ENCODE data around the gene GPRIN3.

Gene GPRIN3

DNA sequence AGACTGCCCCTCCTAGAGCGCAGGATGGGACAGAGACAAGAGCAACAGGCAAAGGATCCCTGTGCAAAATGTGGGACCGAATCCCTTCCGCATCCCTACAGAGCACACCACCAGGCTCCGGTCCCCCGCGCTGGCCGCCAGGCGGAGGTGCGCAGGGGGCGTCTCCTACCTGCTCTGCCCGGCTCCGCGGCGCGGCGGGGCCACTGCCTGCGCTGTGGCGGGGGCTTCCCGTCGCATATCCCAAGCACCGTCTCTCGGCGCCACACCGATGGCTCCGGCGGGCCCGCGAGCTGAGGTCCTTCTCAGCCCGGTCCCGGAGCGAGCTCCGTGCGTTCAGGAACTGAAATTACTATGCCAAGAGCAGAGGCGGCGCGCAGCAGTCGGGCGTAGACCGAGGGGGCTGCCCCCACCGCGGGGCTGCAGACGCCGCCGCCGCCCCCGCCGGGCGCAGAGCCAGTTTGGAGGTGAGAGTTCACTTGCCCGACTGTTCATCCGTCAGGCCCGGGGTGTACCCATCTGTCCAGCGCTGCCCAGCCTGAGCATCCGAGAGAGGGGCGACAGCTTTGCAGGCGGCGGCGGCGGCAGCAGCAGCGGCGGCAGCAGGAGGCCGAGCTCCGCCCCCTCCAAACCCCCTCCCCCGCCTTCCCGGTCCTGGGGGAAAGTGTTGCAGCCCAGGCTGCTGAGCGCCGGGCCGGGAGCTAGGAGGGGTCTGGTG, at the start of gene GPRIN3:
Gene GPRIN3 (minus strand): TSS at position 355 of the 715 bp plus-strand sequence. CDS start 57,690 bp downstream, outside the sequence.
- DNase-seq (ENCODE audit: low read depth): peak; percentile 56

DNA sequence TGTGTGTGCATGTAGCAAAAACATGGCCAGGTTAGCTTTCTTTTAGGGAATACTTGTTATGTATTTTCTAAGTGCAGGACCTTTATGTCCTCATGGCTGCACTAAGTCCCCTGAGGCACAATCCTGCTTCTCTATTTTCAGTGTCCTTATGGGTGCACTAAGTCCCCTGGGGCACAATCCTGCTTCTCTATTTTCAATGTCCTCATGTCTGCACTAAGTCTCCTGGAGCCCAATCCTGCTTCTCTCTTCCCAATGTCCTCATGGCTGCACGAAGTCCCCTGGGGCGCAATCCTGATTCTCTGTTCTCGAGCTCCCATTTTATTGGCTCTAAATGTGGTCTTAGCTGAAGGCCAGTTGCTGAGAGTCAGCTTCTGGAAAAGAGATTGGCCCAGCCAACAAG, 49.7 kb upstream of the GPRIN3 start:
- no peak for DNase-seq (ENCODE audit: low read depth)

- DNase-seq (ENCODE audit: low read depth): no peak
These were observed 48.5 kb upstream of the GPRIN3 start for GRCh38 chr4:89356086-89356485.

DNA sequence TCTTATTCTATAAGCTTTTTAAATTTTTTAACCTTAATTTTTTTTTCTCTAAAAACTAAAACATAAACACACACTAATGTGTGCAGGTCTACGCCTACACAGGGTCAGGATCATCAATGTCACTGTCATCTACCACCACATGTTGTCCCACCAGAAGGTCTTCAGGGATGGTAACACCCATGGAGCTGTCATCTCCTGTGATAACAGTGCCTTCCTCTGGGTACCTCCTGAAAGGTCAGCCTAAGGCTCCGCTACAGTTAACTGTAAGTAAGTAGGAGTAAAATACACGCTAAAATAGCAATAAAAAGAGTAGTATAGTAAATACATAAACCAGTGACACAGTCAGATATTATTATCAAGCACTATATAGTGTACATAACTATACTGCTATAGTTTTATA, 45.9 kb upstream of the GPRIN3 start:
- DNase-seq (ENCODE audit: low read depth): no peak

DNA sequence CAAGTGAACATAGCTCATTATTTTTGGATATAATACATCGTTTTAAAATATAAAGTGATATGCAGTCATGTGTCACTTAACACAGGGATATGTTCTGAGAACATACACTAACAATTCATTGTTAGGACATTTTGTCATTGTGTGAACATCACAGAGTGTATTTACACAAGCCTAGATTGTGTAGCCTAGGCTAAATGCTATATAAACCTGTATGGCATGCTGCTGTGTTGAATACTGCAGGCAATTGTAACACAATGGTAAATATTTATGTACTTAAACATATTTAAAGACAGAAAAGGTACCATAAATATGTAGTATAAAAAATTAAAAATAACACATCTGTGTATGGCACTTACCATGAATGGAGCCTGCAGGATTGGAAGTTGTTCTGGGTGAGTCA, 44.9 kb upstream of the GPRIN3 start:
- DNase-seq (ENCODE audit: low read depth): no peak

DNA sequence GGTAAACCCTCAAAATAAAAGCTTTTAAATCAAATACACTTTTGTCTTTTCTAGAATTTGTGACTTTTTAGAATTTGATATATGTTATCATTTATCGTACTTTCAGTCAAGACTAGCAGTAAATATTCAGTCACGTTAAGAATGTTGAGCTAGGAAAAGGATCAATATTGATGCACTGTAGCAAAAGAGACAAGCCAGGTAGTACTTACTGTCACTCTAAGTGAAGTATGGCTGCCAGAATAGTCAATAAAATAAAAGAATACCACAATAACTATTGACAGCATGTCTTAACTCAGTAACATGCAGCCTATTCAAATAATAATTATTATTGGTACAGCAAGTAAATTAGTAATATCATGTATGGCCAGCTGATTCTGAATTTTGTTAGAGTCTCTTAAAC, 43.6 kb upstream of the GPRIN3 start:
- no peak for DNase-seq (ENCODE audit: low read depth)

GRCh38 chr4:89347363-89348025, 39.9 kb upstream of the GPRIN3 start:
- DNase-seq (ENCODE audit: low read depth): no peak

DNA sequence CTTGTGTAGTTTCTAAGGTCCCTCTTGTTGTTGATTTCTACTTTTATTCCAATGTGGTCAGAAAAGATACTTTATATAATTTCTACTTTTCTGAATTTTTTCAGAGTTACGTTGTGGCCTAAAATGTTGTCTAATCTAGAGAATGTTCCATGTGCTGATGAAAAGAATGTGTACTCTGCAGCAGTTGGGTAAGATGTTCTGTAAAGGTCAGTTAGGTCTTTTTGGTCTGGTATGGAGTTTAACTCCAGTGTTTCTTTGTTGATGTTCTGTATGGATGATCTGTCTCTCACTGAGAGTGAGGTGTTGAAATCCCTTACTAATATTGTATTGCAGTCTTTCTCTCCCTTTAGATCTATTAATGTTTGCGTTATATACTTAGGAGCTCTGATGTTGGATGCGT, 37.0 kb upstream of the GPRIN3 start:
- no peak for DNase-seq (ENCODE audit: low read depth)

- no peak for DNase-seq (ENCODE audit: low read depth)
These were observed 30.6 kb upstream of the GPRIN3 start for GRCh38 chr4:89338206-89338605.

DNA sequence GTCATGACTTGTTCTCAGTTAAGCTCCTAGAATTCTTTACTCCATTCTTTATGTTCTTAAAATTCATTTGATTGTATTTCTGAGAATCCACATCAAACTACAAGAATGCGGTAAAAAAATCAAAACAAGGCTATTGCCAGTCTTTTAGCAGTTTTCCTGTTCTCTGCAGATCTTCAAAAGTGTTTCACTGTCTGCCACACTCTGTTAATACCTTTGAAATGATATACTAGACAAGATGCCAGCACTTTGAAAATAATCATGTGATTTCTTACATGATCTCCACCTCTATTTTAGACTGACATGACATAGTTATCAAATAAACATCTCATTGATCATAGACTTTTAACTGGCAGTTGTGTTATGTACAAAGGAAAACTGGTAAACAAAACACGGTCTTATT, 30.1 kb upstream of the GPRIN3 start:
- DNase-seq (ENCODE audit: low read depth): no peak

DNA sequence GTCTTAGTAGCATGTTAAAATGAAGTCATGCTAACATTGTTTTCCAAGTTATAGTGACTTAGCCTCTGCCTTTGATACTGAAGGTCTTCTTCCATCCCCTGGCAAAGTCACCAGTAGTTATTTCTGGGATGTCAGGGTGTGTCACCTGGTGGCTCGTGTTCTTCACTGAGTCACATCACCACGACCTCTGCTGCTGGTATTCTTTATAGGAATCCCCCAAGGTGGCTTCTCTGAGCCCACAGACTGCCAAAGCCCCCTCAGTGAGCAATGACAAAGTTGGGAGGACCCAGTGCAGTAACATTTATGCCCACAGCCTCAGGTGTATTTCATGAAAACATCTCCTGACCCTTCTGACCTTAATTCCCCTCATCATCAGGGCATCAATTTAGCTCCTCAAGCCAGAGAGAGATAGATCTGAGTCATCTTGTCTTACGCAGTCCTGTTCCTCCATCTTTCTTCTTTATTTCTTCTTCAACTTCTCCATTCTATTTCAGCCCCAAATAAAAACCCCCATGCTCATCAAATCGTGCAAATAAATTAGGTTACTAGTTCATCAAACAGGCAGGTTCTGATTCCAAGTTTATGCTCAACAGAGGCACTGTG, 29.3 kb upstream of the GPRIN3 start:
- DNase-seq (ENCODE audit: low read depth): no peak

DNA sequence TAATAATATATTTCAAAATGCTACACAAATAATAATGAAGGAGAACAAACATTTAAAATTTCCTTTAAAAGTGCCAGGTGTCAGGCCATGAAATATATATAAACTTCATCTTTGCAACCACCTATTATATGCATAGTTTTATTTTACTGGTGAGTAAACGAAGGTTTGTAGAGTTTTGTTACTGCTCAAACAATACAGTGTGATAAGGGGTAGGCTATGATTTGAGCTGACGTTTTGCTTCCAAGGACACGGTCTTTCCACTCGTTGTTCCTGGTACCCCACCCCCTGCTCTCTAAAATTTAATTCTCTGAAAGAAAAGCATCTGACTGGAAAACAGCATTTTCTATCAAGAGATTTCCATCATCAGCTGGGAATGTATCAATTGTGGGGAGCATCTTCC, 27.2 kb upstream of the GPRIN3 start:
- no peak for DNase-seq (ENCODE audit: low read depth)

- DNase-seq (ENCODE audit: low read depth): no peak
These were observed 26.7 kb upstream of the GPRIN3 start for GRCh38 chr4:89334311-89334710.

- no peak for DNase-seq (ENCODE audit: low read depth)
These were observed 24.3 kb upstream of the GPRIN3 start for GRCh38 chr4:89331686-89332544.

DNA sequence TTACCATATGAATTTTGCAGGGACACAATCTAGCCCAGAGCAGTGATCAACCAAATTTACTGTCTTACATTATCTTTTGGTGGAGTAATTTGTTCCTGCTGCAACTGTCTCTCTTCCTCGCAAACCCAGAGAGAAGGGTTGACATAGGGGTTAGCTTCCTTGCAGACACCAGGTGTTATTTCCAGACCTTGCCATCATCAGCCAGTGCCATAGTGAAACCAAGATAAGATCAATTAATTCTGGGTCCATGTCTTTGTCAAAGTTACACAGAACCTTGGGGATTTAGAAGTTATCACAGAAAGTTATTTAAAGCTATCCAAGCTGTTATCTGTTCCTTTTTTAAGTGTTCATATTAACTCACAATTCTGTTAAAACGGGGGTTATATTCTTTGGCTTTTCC, 23.6 kb upstream of the GPRIN3 start:
- DNase-seq (ENCODE audit: low read depth): no peak

DNA sequence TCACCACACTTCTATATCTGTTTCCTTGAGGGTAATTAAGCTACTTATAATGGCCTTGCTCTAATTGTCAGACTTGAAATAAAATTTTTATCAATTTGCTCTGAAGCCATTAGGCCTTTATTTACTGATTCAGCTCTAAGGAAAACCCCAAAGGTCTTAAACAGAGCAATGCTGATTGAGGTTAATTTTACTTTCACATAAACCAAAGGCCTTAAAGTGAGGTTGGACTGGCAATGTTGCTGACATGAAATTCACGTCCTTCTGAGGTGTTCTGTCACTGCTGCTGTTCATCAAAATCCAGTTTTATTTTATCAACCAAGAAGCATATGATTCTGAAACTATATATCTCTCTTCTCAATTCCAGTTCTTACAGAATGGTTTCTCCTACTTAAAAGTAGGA, 21.7 kb upstream of the GPRIN3 start:
- no peak for DNase-seq (ENCODE audit: low read depth)

DNA sequence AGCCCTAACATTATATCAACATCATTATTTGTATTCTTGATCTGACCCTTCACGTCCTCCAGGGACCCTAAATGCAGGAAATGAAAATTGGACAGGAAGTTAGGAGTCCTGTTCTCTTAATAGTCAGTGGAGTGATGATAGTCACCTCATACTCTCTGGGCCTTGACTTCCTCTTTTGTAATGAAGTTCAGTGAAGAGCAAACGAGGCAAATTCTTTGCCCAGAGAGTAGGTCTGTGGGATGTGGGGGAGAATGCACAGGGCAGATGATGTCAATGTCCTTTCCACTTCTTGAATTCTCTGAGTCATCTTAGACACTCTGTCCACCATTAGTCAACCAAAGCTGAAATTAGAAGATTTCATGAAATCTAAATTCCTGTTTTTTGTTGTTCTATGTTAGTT, 17.1 kb upstream of the GPRIN3 start:
- DNase-seq (ENCODE audit: low read depth): no peak

GRCh38 chr4:89322671-89323070, 15.1 kb upstream of the GPRIN3 start:
- DNase-seq (ENCODE audit: low read depth): no peak

- DNase-seq (ENCODE audit: low read depth): no peak
These were observed 12.2 kb upstream of the GPRIN3 start for GRCh38 chr4:89319756-89320155.

DNA sequence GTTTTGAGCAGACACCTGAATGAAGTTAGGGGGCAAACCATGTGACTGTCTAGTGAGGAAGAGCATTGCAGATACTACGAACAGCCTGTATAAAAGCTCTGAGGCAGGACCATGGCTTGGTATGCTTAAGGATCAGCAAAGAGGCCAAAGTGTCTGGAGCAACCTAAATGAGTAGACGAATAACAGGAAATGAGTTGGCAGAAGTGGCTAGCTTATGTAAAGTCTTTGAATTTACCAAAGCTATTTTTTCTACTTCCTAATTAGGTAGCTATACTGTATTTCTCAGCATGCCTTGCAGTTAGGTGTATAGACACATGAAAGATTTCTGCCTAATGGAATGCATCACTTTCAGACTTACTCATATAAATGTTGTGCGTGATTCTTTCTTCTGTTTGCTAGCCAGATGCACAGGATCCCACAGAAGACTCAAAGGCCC, 9.3 kb upstream of the GPRIN3 start:
- no peak for DNase-seq (ENCODE audit: low read depth)

DNA sequence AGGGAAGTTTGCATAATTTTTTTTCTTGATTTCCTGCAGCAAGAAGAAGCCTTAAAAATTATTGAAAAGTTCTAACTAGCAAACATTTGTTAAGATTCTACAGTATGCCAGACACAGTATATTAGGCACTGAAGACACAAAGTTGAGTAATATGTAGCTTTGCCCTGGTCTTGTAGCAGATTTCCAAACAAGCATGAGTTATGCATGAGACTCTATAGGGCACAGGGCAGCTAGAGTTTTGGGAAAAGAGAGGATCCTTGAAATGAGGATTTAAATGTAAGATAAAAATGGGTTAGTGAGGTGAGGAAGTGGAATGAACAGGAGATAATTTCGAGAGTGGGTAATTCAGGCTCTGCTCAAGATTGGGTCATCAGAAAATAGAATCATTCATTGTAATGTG, 8.6 kb upstream of the GPRIN3 start:
- no peak for DNase-seq (ENCODE audit: low read depth)

GRCh38 chr4:89314291-89314690, 6.7 kb upstream of the GPRIN3 start:
- DNase-seq (ENCODE audit: low read depth): no peak

GRCh38 chr4:89312066-89312465, 4.5 kb upstream of the GPRIN3 start:
- DNase-seq (ENCODE audit: low read depth): no peak
